HG03025 (cell line): ENCODE measurements around the gene PPIL6.

Experiments
- ATAC-seq: cut with Tn5 transposase; IDR thresholded peaks from one replicate; pipeline ENCODE4 v1.9.1; 2021; ENCODE audit warnings: mild to moderate bottlenecking, moderate library complexity; ENCODE audit not compliant: unreplicated experiment, low FRiP score

Gene PPIL6

DNA sequence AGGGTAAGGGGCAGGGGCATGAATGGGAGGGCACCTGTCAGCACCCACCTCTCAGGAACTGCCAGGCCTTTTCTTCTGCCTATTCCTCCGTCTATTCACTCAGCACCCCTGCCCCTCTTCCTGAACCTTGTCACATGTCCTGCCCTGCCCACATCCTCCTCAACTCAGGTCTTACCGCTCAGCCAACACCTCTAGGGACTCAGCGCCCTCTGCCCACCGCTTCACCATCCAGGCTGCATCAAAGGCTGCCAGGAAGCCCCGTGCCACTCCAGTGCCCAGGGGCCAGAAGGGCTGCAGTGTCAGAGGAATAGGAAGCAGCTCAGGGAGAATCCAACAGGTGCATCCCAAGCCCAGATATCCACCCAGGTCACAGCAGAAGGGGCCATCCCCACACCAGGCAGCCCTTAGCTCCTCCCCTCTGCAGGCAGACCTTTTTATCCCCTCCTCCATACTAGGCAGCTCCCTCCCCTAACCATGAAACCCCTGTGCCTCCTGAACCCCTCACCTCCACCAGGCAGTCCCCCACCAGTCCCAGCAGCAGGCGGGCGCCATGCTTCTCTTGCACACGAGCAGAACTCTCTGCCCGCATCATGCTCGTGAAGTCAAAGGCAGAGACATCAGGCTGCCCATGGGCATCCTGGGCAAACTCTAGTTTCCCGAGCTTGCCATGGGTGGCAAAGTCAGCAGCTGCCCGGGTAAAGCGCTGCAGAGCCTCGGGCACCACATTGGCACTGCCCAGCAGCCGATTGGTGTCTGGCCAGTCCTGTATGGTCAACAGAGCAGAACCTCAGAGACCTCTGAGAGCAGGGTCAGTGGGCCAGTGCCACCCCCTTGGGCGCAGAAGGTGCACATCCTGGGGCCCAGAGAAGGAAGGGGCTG lies 9.6 kb upstream of the PPIL6 start:
- ATAC-seq, result no peak

DNA sequence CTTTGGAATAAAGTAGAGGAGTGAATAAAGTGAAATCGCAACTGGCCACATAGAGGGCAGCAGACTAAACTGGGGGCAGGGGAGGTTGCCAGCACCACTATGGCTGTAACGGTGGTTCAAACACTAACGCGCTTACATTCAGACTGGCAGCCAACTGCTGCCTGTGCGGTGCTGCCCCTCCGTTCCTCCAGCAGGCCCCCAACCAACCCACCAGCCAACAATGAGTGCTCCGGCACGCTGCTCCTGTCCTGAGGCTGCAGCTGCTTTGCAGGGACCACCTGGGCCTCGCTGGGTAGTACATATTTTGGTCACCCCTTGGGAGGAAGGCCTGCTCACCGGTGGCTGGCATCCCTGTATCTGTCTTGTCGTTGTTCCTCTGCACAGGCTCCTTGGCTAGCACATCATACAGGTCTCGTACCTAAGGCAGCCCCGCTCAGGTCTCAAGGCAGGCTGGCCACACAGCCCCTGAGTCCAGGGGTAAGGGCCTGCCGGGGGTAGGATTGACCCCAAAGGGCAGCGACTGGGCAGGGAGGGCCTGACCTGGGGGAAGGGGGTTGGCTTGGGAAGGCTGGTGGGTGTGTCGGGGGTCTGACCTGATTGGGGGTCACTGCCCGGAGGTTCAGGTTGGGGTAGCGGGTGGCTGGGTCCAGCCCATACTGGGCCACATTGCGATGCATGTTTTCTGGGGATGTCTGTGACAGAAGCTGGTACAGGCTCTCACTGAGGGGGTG lies 8.8 kb upstream of the PPIL6 start:
- ATAC-seq, result no peak

DNA sequence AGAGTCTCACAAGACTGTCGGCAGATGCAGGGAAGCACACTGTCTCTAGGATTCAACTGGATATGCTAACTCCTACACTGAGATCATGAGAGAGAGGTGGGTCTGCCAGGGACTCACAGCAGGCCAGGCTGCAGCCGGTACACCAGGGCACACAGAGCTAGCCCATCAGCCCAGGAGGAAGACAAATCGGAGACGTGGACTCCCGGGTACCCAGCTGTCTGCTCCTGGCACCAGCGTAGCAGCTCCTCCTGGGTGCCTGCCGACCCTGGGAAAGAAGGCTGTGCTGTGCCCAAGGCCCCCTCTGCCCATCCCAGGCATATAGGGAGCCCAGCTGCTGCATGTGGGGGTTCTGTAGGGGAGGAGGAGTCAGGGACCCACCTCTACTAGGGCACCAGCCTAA lies 8.2 kb upstream of the PPIL6 start:
- no peak for ATAC-seq

DNA sequence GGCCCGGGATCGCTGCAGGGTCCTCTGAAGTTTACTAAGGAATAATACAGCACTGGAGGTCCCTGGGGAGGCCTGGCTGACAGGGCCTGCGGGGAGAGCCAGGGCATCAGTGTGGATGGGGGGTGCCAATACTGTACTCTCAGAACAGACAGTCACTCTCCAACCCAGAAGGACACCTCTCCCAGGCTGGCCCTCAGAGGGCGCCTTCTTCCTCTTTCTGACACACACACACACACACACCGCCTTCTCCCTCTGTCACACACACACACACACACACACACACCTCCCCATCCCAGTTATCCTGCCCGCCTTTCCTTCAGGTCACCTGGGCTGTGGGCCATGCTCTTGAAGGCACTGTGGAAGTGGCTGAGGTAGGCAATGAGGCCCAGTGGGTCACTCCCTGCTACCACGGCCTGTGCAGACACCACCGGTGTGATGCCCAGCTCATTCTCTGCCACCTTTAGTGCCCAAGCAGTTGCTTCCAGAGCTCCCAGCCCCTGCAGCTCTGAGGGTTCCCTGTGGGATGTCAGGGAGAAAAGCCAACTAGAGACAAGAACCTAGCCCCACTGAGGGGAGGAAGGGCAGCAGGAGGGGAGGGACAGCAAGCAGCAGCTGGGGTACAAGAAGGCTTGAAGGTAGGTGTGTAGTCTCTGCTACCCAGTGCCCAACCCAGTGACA lies 7.6 kb upstream of the PPIL6 start:
- ATAC-seq, result no peak

DNA sequence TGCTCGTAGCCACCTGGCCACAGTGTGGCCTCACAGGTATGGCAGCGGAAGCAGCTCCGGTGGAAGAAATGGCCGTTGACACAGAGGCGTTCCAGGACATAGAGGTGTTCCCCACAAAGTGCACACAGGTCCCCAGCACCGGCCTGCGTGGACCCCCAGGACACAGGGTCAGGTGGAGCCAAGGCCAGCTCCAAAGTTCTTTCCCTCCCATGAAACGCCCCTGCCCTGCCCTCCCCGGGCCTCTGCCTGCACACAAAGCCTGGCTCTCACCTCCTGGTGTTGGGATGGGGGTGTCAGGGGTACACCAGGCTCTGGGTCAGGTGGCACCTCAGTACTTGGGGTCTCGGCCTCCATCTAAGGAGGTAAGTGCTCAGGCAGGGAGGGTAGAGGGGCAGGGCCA lies 6.7 kb upstream of the PPIL6 start:
- ATAC-seq, result no peak

DNA sequence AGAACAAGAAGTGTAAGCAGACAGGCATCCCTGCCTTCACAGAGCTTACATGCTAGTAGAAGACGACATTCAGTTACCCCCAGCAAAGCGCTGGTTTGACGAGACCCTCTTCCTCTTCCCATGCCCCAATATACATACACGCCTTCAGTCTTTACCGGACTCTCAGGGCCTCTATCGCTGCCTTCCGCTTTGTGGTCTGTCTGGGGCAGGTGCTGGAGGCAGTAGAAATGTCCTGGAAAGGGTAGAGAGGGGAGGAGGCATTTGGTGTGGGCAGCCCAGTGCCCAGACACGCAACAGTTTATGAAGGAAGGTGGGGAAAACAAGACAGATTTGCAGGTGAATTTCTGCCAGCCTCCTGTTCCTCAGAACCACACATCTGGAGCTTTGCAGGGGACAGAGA lies 6.1 kb upstream of the PPIL6 start:
- ATAC-seq, result no peak

DNA sequence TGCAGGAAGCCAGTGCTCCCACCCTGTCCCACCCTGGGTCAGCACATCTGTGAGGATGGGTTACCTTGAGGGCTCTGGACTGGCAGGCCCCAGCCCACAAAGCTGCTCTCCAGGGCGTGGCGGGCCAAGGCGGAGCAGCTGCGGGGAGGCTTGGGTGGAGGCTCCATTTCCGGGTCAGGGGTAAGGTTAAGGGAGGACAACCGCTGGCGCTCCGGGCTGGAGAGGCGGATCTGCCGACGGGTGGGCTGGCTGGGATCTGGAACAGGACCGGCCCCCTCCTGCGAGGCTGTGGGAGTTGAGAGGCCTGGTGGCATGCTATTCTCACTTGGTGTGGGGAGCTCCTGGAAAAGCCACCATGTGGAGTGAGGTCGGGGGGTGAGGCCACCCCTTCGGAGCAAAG lies 5.6 kb upstream of the PPIL6 start:
- ATAC-seq, result no peak

DNA sequence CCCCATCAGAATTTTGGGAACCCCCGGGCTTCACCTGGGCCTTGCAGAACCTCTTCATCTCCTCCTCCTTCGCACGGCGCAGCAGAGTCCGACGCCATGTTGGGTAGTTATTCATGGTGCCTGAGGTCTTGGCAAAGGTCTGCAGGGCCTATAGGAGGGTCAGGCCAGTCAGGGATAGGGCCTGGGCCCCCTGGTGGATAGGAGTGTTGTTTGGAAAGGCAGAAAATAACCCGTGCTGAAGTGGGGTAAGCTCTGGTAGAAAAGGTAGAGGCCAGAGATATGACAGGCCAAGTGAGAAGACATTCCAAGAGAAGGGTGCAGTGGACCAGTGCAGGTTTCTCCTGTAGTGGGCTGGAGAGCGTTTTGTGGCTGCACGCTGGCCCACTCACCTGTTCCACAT lies 5.0 kb upstream of the PPIL6 start:
- no peak for ATAC-seq

DNA sequence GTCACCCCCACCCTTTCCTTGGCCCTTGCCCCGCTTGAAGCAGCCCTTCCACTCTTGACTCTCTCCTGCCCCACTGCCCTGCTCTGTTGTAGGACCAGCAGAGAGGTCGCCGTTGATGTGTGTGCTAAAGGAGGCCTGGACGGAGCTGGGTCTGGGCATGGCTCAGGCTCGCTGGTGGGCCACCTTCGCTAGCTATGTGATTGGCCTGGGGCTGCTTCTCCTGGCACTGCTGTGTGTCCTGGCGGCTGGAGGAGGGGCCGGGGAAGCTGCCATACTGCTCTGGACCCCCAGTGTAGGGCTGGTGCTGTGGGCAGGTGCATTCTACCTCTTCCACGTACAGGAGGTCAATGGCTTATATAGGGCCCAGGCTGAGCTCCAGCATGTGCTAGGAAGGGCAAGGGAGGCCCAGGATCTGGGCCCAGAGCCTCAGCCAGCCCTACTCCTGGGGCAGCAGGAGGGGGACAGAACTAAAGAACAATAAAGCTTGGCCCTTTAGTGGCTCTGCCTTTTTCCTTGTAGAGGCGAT lies 3.1 kb upstream of the PPIL6 start:
- no peak for ATAC-seq

DNA sequence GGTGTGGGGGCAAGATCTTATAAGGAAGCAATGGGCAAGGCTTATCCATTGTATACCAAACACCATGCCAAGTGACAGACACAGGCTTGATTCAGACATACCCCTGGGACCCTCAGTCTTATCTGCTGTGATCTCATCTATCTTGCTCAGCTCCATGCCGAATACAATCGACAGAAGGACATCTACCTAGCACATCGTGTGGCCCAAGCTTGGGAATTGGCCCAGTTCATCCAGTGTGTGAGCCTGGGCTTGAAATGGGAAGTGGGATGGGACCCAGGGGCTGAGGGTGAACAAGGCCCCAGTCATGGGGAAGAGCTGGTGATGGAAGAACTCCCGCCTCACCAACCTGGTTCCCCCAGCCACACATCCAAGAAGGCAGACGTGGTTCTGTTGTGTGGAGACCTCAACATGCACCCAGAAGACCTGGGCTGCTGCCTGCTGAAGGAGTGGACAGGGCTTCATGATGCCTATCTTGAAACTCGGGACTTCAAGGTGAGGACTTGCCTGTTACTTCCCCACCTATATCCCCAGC lies 2.0 kb upstream of the PPIL6 start:
- no peak for ATAC-seq

DNA sequence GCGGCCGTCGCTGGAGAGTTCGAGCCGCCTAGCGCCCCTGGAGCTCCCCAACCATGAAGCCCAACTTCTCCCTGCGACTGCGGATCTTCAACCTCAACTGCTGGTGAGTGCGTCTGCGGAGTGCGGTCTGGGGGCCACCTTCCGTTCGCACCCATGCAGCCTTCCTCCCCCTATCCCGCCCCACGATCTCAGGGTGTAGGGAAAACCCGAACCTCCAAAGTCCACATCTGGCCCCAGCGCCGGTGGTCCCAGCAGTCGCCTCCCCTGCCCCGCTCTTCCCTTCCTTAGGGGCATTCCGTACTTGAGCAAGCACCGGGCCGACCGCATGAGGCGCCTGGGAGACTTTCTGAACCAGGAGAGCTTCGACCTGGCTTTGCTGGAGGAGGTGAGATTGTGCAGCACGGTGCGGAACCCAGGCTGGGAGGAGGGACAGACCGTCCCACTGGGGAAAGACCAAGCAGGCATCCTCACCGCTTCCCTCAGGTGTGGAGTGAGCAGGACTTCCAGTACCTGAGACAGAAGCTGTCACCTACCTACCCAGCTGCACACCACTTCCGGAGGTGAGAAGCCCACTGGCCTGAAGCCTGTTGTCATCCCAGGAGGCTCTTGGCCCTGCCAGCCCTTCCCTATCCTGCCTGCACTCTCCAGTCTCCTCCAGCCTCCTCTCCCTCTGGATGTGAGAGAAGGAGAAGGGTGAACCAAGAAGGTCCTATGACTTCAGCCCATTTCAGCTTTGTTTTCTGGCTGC lies 815 bp upstream of the PPIL6 start:
- ATAC-seq, result peak; percentile 21

DNA sequence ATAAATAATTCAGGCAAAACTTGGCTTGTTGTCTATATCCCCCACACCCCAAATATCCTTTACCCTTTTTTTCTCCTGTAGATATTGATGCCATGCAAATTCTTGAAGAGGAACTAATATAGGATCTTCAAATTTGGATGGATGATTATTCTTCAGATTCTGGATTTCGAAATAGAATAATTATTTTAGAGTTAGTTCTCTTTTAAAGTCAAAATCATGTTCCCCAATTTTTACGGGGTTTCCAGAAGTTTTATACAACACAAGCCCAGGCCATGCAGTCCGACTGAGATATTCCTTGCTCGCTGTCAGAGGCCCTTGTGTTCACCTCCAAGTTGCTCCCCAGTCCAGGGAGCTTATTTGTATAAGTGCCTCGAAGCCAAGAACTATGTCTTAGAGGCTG lies 4.4 kb downstream of the PPIL6 start:
- ATAC-seq, result no peak

DNA sequence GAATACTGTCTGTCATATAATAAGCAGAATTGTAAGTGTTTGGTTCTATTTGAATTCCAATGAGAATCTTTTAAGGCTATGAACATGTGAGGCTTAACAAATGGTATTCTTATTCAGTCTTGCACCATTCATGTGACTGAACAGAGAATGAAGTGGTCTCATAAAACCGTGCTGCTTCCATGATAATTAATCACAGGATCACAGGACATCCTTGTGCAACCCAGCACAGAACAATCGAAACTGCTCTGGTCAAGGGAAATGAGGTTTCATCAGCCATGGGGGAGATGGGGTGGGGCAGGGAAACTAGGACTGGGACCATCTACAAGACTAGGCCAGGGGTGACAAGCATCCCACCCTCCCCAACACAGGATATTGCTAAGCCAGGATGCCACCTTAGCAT lies 6.0 kb downstream of the PPIL6 start:
- ATAC-seq, result no peak

DNA sequence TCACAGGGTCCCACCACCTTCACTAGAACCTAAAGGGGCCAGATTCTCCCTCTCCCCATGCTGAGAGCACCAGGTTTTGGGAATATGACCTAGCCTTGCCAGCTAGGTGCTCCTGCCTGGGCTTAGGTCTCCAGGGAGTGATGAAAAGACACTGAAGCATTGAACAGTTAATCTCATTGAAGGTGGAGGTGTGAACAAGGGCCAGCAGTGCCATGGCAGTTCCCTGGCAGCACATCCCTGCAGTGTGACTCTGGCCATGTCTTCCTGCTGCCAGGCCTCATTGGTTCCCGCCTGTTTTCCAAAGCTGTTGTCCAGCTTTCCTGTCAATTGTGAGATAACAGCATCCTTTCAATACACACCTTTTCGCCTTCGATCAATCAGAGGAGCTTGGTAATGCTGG lies 10.9 kb downstream of the PPIL6 start:
- no peak for ATAC-seq

DNA sequence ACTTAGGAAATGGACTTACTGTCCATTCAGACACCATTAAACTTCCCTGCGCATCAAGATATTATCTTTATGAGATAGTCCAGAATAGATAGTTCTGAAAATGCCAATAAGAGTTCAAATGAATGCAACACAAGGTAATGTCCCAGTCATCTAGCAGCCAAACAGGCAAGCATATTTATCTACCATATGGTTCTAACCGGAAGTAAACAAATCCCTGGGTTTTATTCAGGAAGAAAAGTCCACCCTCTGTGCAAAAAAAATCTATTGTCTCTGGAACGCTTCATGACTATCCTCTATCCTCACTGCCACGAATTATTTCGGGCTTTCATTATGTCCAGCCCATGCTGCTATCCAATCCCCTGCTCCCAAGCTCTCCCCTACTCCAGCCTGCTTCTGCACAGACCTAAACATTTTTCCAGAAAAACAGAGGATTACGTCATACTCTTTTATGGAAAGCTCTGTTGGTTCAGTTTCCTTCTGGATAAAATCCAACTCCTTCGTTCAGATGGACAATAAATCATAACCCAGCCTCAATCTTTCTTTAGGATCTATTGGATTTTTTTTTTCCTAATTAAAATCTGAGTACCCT lies 11.4 kb downstream of the PPIL6 start:
- no peak for ATAC-seq

DNA sequence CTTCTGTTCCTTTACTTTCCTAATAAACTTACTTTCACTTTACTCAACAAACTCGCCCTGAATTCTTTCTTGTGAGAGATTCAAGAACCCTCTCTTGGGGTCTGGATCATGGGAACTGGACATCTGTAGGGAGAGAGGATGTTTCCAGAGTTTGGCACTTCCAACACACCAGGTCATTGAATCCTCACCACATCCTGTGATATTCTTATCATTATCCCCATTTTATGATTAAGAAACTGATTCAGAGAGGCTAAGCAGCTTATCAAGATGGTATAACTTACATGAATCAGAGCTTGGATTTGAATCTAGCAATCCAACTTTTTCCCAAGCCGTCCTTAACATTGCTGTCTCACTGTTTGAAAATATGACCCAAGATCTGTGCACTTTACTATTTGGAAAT lies 15.5 kb downstream of the PPIL6 start:
- no peak for ATAC-seq

DNA sequence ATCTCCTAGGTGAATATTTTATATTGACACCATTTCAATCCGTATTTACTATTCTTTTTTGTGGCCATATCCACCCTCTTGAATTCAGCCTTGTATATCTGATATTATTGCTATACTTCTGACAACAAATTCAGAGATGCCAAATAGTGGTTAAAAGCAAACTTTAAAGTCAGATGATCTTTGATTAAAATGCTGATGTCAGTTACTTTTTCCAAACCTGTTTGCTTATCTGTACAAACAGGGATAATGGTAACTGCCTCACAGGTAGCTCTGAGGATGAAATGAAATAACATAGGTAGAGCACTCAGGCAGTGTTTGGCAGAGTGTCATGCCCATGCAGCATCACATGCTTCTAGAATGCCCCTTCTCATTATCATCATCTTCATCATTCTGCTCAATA lies 19.2 kb downstream of the PPIL6 start:
- ATAC-seq, result no peak

DNA sequence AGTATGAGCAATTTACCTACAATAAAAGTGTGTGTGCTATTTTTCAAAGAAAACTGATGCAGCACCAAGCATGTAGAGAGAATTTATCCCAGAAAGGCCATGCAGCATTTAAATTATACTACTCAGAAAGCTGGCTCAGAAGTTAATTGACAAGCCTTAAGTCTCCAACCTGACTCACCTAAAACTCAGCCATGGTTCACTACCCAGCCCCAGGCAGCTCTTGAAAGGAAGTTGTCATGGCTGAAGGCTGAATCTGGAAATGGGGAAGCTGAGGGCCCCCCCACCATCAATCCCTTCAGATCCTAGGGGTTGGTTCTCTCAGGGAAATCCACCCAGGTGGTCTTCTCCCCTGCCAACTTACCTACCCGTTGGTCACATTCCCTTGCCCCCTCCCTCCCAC lies 19.7 kb downstream of the PPIL6 start:
- ATAC-seq, result no peak

DNA sequence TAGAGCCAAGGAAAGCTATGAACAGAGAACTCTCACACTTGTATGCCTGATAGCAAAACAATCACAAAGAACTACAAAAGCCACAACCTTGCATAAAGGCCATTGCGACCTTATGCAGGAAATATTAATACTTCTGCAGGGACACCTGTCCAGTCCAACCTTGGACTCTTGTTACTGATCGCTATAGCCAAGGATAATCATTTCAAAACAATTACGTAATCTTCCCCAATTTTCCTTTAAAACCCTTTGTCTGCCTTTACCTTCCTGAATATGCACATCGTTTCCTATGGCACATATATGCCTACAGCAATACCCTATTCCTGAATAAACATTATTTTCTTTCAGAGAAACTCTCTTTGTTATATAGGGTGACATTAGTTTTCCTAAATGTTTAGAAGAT lies 22.8 kb downstream of the PPIL6 start:
- ATAC-seq, result no peak

DNA sequence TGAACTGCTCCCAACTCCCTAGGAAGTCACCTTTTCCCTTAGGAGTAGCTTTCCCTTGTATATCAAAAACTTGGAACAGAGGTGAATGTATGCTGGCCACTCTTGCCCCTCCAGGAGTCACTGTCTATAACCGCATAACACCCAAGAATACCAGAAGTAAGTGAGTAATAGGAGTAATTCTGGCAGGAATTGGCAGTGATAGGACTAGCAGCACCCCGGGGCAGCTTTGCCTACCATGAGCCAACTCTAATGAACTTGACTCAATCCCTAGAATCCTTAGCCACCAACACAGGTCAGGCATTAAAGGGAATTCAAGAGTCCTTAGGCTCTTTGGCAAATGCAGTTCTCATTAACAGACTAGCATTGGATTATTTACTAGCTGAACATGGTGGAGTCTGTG lies 29.4 kb downstream of the PPIL6 start:
- no peak for ATAC-seq
